Heart left ventricle (tissue), 13 donors: ENCODE data around the gene LOXL4.

Experiments used
- POLR2A ChIP-seq, 2 donors: fragments of 450-650 bp; IDR thresholded peaks; one replicate each; pipeline ENCODE4 v1.6.1; 2017; ENCODE audit warnings: antibody characterized with exemption in 2 of 2, mild to moderate bottlenecking in 2 of 2, moderate library complexity in 2 of 2
- TF ChIP-seq, protein P1 (sequence below), 12 donors: fragments of 200-600 bp; sonication (generic) in 4 of 12; IDR thresholded peaks; one replicate each; pipeline versions ENCODE4 v1.5.0 to v1.8.0; 2018 to 2022; ENCODE audit warnings: antibody characterized with exemption in 12 of 12, mild to moderate bottlenecking in 5 of 12
- donor health status: ischemic (EF 13 %, LVEDD 7.1; RV severe dilation, severe dysfunction).
- donor health status: DM: no; HTN: yes; CAD: no.
- donor health status: DM: no; HTN: no; CAD: no.
- donor health status: ischemic (EF 25% LVEDD 6.9; RV normal size, moderate dysfunction).
- donor health status: ischemic (EF 25% LVEDD 5.7; RV mildly dilated, moderate dysfunction).
- donor health status: ischemic (EF 35%, LVEDD 5.7; RV mildly dilated, moderate dysfunction).
- donor health status: nonischemic (EF 11% LVEDD 7.7; RV severe dilation, severe dysfunction).
- donor health status: DM: yes; HTN: yes; CAD: no.
- donor health status: PGD.
- donor health status: ischemic (EF 29% LVEDD 5.4; RV normal size, mild dysfunction).
- donor health status: nonischemic (EF 23%, LVEDD 6.1; RV moderate dilation, normal function).

DNA sequence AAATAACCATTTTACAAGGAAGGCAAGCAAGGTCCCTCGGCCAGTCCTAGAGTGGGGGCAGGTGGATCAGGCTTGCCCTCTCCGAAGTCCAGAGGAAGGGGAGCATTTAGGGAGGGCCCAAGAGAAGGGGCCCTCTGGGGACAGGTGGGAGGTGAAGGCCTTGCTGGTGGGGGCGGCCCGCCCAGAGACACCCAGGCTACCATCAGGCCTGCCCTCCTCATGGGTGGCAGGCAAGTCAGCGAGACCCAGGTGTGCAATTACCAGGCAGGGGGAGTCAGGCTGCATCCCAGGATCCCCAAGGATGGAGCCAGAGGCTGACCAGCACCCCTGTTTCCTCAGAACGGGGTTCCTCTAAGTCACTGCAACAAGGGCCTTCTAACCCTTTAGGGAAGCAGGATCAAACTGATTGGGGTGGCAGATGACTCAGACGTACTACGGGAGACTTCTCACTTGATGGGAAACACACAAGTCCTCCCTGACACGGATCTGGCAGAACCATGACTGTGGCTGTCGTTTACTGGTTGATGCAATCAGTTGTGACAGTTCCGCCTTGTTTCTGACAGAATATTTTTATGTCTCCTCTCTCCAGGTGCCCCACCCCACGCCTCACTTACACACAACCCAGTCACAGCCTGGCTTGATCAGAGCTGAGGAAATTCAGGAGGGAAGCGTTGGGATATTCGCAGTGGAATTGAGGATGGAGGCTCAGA lies 8.2 kb downstream of the LOXL4 start:
- no peak for TF ChIP-seq POLR2A (IDR thresholded peaks at IDR 0.05)
- TF ChIP-seq, protein P1, sequence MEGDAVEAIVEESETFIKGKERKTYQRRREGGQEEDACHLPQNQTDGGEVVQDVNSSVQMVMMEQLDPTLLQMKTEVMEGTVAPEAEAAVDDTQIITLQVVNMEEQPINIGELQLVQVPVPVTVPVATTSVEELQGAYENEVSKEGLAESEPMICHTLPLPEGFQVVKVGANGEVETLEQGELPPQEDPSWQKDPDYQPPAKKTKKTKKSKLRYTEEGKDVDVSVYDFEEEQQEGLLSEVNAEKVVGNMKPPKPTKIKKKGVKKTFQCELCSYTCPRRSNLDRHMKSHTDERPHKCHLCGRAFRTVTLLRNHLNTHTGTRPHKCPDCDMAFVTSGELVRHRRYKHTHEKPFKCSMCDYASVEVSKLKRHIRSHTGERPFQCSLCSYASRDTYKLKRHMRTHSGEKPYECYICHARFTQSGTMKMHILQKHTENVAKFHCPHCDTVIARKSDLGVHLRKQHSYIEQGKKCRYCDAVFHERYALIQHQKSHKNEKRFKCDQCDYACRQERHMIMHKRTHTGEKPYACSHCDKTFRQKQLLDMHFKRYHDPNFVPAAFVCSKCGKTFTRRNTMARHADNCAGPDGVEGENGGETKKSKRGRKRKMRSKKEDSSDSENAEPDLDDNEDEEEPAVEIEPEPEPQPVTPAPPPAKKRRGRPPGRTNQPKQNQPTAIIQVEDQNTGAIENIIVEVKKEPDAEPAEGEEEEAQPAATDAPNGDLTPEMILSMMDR (IDR thresholded peaks at IDR 0.05): no peak
